GM19372 (cell line): ENCODE measurements around the gene COMT.
"Not testable (repeated sequence)": the region's sequence is repeated elsewhere in the genome, so short reads cannot be mapped to it uniquely, and the experiment has no call there.

Experiments used
- ATAC-seq: cut with Tn5 transposase; IDR thresholded peaks from one replicate; pipeline ENCODE4 v1.9.1; 2021; ENCODE audit warnings: mild to moderate bottlenecking, low read depth, moderate library complexity; ENCODE audit not compliant: unreplicated experiment

Gene COMT

DNA sequence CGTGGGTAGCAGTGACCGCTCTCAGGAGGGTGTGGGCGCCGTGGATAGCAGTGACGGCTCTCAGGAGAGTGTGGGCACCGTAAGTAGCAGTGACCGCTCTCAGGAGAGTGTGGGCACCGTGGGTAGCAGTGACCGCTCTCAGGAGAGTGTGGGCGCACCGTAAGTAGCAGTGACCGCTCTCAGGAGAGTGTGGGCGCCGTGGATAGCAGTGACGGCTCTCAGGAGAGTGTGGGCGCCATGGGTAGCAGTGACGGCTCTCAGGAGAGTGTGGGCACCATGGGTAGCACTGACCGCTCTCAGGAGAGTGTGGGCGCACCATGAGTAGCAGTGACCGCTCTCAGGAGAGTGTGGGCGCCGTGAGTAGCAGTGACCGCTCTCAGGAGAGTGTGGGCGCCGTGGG lies 34.7 kb upstream of the COMT start:
- ATAC-seq = not testable (repeated sequence)

DNA sequence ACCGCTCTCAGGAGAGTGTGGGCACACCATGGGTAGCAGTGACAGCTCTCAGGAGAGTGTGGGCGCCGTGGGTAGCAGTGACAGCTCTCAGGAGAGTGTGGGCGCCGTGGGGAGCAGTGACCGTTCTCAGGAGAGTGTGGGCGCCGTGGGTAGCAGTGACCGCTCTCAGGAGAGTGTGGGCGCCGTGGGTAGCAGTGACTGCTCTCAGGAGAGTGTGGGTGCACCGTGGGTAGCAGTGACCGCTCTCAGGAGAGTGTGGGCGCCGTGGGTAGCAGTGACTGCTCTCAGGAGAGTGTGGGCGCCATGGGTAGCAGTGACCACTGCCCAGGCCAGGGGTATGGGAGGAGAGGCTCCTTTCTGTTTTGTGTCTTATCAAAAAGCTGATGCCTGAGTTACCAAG lies 33.7 kb upstream of the COMT start:
- not testable (repeated sequence) for ATAC-seq

DNA sequence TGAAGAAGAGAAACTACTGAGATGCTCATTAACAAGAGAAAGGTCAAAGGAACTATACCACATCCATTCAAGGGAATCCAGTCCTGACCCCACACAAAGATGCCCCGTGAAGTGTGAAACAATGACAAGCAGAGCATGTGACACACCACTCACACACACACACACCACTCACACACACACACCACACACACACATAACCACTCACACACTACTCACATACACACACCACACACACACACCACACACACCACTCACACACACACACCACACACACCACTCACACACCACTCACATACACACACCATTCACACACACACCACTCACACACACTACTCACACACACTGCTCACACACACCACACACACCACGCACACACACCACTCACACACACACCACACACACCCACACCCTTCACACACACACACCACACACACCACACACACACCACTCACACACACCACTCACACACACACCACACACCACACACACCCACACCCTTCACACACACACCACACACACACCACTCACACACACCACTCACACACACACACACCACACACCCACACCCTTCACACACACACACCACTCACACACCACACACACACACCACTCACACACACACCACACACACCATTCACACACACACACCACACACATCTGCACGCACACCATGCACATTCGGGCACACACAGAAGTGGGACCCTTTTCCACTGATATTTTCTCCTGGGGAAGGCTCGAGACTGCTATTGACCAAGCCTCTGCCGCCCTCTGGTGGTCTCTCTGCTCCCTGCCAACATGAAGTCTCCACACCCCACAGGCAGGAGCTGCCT lies 32.0 kb upstream of the COMT start:
- no peak for ATAC-seq

DNA sequence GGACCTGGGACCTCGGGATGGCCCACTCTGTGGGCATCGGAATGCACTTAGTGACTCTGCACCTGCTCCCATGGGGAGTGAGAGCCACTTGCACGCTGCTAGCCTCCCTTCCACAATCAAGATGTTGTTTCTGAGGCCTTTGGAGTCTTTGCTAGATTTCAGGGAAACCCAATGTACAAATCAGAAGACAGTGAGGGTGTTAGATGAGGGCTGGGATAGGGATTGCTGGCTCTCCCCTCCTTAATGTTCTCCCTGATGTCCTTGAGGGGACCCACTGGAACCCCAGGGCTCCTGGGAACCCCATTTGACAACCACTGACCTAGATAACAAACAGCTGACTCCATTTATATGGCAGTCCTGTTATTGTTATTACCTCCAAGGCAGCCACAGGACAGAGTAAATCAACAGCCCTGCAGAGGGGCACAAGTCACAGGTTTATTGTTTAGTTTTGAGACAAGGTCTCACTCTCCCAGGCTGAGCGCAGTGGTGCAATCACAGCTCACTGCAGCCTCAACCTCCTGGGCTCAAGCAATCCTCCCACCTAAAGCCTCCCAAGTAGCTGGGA lies 31.3 kb upstream of the COMT start:
- ATAC-seq = no peak

DNA sequence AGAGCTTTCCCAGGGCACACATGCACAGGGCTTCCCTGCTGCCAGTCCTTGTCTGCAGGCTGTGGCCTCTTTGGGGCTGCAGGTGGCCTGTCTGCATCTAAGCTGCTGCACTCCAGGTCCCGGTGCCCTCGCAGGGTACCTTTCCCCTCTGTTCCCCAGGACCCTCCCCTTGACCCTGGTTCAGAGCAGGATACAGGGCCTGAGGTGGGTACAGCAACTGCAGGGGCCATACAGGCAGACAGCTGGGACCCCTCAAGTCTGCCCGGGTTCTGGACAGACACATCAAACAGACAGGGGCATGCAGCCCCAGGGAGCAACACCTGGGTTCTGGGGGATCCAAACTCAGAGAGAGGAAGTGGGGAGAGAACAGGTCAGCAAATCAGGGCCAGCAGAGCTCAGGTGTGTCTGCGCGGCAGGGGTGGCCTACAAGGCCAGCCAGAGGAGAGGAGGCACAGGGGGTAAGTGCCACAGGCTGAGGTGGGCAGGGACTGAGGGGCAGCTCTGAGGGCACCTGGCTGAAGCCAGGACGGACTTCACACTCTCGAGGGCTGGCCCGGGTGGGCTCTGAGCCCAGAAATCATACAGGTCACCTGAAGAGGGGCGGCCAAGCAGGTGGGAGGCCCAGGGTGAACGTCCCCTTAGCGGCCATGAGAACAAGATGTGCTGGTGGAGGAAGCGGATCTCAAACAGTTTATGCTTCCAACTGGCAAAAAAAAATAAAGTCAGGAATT lies 29.9 kb upstream of the COMT start:
- ATAC-seq = no peak

DNA sequence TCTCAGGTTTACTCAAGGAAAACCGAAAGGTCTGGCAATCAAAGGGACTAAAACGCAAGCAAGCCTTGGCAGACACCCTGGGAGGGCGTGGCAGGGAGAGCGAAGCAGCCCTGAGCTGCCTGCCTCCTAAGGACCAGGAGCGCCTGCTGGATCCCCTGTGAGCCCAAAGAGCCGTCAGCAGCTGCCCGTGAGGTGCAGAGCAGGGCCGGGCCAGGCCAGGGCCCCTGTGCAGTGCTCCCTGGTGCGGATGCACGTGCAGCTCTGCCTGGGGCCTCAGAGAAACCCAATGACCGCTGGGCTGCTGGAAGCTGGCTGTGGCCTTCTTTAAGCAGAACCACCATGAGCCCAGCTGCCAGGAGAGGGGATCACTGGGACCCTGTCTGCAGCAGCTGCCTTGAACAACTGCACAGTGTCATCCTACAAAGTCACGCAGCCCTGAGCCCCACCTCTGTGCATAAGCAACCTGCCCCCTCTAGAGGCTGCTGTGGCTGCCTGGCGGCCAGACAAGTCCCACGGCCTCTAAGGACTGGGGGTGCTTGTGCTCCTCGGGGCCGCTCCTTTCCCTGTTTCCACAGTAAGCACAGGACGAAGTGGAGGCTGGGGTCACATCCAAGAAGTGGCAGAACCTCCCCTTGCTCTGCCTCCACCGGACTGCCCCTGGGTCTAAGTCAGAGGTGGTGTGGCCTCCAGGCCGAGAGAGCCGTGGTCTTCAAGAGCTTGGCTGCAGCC lies 29.1 kb upstream of the COMT start:
- ATAC-seq = no peak

DNA sequence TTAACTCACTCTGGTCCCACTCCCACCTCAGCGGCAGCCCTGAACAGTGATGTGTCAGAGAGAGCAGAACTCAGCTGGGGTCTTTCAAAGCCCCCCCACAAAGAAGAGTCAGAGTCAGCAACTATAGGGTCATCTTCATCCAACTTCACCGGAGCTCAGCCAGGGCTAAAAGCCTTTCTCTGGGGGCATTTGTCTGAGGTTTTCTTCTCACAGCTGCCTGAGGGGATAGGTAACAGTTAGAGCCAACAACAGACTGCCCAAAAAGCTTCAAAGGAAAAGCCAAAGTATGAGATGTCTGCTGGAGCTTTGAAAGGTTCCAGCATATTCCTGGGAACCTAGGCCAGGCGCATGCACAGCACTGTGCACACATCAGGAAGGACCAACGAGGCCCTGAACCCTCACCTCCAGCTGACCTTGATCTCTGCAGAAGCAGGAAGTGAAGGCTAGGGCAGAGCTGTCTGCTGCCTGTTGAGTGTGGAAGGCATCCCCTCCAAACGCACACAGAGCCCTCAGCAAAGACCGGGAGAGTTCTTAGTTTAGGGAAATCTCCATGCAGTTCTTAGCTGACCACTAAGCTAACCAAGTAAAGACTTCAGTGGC lies 28.1 kb upstream of the COMT start:
- ATAC-seq = no peak

DNA sequence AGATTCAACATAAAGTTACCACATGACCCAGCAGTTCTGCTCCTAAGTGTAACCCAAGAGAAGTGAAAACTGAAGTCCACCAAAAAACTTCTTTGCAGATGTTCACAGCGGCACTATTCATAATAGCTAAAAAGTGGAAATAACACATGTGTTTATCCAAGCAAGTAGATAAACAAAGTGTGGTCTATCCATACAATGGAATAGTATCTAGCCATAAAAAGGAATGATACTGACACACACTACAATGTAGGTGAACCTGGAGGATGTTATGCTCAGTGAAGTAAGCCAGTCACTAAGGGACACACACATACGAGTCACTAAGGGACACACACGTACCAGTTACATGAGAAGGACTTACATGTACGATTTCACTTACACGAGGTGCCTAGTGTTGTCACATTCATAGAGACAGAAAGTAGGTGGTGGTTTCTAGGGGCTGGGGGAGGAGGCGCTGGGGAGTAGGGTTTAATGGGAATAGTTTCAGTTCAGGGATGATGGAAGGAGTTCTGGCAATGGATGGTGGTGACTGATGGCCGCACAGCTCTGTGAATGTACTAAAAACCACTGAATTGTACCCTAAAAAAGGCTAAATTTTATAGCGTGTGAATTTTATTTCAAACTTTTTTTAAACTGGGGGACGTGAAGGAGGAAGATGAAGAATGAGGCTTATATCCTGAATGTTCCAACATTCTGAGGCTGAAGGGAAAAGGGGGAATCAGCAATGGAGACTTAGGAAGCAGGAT lies 27.2 kb upstream of the COMT start:
- no peak for ATAC-seq

DNA sequence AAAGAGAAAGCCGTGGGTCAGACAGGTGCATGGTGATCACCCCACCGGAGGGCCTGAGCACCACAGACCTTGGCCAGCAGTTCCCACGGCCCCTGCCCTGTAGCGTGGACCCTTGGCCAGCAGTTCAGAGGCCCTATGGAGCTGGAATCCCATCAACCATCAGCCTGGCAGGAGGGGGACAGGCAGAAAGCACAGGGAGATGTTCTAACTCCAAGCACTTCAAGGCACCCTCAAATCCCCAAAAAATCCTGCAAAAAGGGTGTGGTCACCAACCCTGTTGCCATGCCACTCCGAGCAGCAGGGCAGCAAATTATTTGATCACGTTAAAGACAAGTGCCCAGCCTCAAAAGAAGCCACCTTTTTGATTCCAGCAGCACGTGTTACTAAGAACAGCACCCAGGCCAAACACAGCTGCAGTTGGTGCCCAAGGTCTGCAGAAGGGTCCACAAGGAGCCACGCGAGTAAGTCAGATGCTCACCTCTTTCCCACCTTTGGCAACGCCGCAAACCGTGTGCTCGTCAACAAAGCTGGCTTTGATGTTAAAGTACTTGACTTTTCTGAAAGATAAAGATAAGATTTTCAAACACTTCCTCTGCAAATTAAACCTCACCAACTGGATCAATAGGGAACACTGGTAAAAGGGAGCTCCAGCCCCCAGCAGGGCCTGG lies 26.2 kb upstream of the COMT start:
- no peak for ATAC-seq

DNA sequence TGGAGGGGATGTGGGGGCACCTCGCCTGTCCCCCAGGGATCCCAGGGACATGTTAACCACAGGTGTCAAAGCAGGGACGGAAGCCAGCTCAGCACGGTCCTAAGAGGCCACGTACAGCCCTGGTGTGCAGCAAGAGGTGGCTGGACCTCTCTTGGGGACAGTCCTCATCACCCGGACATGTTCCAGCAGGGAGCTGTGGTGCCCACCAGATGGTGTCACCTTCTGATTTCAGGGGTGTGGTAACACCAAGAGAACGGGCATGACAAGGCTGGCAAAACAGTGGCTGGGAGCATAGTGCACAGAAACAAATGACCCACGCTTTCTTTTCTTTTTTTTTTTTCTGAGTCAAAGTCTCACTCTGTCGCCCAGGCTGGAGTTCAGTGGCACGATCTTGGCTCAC lies 25.6 kb upstream of the COMT start:
- no peak for ATAC-seq

DNA sequence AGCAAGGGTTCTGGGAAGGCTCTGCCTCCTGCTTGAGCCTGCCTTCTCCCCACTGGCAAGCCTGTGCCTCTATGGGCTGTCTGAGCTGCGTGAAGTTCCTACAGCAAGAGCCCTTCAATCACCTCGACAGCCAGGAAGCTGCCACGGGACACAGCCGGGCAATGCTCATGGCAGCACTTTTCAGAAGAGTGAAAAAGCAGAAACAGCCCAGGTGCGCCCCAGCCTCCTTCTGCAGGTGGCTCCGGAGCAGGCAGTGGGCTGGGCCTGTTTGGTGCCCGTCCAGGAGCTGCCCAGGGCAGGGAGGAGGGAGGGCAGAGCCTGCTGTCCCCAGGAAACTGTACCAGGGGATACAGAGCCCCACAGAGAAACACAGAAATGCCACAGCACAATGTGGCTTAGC lies 24.6 kb upstream of the COMT start:
- no peak for ATAC-seq

DNA sequence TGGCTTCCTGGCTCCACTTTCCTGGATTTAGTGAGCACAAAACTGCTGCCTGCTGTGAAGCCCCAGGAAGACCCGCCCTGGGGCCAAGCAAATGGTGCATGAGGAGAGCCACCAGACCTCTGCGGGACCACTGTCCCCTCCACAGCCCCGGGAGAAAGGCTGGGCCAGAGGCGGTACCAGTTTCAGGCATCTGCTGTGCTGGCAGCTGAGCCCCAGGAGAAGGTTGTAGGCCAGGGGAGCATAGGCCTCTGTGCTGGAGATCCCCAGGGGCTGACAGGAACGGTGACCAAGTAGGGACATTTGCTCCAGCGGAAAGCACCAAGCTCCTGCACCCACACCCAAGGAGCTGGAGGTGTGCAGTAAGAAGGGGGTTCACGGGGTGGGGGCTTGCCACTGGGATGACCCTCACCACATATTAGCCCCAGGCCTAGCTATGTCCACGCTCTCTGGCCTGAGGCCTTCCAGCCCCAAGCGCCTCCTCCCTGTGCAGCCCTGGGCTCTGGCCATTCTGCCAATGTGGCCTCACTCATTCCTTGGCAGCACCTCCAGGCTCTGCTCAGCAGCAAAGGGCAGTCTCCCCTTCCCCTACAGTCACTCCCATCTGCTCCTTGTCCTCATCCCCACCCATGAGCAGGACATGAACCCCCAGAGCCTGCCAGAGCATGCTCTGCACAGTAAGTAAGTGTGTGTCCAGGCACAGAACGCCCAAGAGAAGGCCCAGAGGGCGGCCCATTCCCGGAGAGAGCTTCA lies 24.0 kb upstream of the COMT start:
- ATAC-seq = no peak

DNA sequence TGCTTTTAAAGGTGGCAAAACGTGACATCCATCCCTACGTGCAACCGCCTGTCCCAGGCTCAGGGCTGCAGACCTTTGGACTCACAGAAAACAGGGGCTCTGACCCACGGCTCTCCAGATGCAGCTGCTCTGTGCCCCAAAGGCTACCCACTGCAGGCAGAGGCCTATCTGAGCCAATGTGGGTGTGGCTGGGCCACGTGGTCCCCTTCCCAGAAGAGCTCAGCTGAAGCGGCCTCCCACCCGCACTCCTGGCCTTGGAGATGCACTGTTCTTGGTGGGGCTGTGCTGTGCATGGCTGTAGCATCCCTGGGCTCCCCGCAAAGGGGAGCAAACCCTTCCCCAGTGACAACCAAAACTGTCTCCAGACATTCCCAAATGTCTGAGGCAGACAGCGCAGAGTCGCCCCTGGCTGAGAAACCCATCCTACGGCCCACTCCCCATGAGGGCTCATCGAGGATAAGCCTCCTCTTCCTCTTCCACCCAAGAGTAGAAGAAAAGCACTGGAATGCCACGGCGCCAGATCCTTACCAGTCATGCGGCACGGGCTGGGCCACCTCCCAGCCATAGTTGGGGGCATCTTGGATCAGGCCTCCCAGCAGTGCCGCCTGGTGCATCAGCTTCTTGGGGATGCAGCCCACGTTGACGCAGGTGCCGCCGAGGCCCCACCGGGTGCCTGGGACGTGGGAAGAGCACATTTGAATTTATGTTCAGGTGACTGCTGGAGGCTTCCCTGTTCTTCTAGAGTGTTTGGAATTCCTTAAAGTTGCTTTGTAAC lies 23.1 kb upstream of the COMT start:
- no peak for ATAC-seq

DNA sequence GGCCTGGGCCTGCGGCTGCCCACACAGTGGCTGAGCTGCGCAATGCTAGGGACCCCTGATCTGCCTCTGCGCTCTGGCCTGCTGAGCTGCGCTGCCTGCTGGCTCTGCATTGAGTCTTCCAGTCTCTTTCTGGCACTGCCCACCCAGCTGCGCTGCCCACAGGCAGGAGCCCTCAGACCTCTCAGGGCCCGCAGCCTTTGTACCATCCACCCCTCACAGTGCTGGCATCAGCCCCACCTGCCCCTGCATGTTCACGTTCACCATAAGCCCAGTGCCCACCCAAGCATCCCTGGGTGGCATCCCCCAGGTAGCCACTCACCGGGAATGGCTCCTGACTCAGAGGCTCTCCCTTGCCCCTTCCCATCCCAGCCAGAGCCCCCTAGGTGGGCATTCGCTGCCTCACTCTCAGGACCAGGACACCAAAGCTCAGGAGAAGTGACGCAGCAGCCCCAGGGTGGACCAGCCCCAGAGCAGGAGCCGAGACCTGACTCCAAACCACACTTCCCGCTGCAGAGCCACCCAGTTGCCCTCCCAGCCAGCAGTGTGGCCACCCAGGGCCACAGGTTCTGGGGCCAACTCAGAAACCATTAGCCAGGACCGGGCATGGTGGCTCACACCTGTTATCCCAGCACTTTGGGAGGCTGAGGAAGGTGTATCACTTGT lies 21.7 kb upstream of the COMT start:
- no peak for ATAC-seq

DNA sequence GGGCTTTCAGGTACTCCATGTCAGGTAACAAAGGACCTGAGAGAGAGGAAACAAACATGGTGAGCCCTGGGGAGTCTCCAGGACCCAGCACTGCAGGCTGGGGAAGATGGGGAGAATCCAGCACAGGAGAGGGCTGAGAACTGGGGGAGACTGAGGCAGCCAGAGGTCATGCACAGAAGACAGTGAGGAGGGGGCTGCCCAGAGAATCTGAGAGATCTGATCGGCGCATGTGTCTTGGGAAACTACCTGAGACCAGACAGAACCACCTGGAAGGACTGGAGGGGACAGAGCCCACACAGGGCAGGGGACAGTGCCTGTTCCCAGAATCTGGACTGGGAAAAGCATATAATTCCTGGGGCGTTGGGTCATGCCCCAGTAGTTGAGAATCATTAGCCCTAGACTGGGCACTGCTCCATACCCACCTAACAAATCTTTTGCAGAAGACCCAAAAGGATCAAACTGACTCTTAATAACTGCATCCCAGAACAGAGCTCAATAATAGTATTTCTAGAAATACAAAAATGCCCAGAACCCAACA lies 20.0 kb upstream of the COMT start:
- no peak for ATAC-seq

DNA sequence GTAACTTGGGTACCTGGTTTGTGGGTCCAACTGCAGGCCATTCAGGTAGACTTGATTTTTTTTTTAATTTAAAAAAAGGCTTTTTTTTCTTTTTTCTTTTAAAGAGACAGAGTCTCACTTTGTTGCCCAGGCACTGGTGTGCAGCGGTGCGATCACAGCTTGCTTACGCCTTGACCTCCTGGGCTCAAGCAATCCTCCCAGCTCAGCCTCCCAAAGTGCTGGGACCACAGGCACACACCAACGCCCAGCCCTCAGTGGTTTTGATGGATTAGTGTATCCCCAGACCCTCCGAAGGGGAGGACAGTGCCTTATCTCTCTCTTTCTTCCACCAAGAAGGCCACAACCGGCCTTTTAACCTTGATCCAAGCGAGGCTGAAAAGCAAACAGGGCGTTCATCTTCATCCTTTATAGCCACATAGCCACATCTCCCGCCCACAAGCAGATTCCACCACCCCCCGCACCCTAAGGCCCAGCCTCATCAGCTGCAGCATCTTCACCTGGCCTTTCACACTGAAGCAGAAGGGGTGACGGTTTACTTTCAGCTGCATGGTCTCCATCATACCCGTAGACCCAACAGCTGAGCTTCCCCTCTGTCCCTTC lies 17.6 kb upstream of the COMT start:
- no peak for ATAC-seq

DNA sequence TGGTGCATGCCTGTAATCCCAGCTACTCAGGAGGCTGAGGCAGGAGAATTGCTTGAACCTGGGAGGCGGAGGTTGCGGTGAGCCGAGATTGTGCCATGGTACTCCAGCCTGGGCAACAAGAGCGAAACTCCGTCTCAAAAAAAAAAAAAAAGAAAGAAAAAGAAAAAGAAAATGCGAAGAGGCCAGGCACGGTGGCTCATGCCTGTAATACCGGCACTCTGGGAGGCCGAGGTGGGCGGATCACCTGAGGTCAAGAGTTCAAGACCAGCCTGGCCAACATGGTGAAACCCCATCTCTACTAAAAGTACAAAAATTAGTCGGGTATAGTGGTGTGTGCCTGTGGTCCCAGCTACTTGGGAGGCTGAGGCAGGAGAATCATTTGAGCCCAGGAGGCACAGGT lies 15.5 kb upstream of the COMT start:
- not testable (repeated sequence) for ATAC-seq
